GM12878 (cell line): ENCODE measurements around the gene BMF. TPM values are rescaled to one million over a fixed set of nuclear protein-coding genes. Genes with fewer than 3 reads are reported as not detected.

Experiments
- BMI1 ChIP-seq: fragments of 450-650 bp; IDR thresholded peaks from 2 replicates; pipeline ENCODE4 v1.6.1; 2016; ENCODE audit warnings: mild to moderate bottlenecking, moderate library complexity, borderline replicate concordance
- CBX5 ChIP-seq: sonication (generic); IDR thresholded peaks from 2 replicates; pipeline ENCODE4 v1.6.1; 2016; ENCODE audit warnings: low read depth, moderate library complexity, mild to moderate bottlenecking, inconsistent platforms
- CEBPB ChIP-seq, 2 experiments: fragments of 150-350 bp in 1 of 2; IDR thresholded peaks; 2 replicates each; pipeline ENCODE4 v1.6.1; 2012 to 2014; ENCODE audit warnings: low read depth in 2 of 2, low read length in 2 of 2, borderline replicate concordance in 1 of 2, inconsistent platforms in 1 of 2
- DPF2 ChIP-seq: fragments of 450-650 bp; IDR thresholded peaks from 2 replicates; pipeline ENCODE4 v1.6.1; 2017; ENCODE audit warnings: mild to moderate bottlenecking
- HCFC1 ChIP-seq: fragments of 150-350 bp; IDR thresholded peaks from 2 replicates; pipeline ENCODE4 v1.6.1; 2014; ENCODE audit warnings: low read length
- HSF1 ChIP-seq: fragments of 150-350 bp; IDR thresholded peaks from 2 replicates; pipeline ENCODE4 v1.6.1; 2014; ENCODE audit warnings: mild to moderate bottlenecking, low read depth, low read length
- IRF4 ChIP-seq: IDR thresholded peaks from 2 replicates; pipeline ENCODE4 v1.6.1; 2011; ENCODE audit warnings: low read depth, low read length
- JUNB ChIP-seq: IDR thresholded peaks from 2 replicates; pipeline ENCODE4 v1.6.1; 2016; ENCODE audit warnings: antibody characterized with exemption, mild to moderate bottlenecking
- KLF5 ChIP-seq: fragments of 450-650 bp; IDR thresholded peaks from 2 replicates; pipeline ENCODE4 v1.6.1; 2014; ENCODE audit warnings: mild to moderate bottlenecking; ENCODE audit not compliant: partially characterized antibody
- LARP7 ChIP-seq: fragments of 450-650 bp; IDR thresholded peaks from 2 replicates; pipeline ENCODE4 v1.6.1; 2017; ENCODE audit warnings: mild to moderate bottlenecking
- MAX ChIP-seq: IDR thresholded peaks from 2 replicates; pipeline ENCODE4 v1.6.1; 2012; ENCODE audit warnings: low read depth, low read length, improper control_type of control experiment
- NFYB ChIP-seq: IDR thresholded peaks from 2 replicates; pipeline ENCODE4 v1.6.1; 2011; ENCODE audit warnings: low read depth, mild to moderate bottlenecking, low read length, improper control_type of control experiment, moderate library complexity; ENCODE audit not compliant: insufficient read depth
- PRDM15 ChIP-seq: fragments of 450-650 bp; formaldehyde crosslinking; IDR thresholded peaks from 2 replicates; pipeline ENCODE4 v1.4.0; 2020; ENCODE audit warnings: mild to moderate bottlenecking, moderate library complexity
- RCOR1 ChIP-seq: conservative IDR thresholded peaks from 2 replicates; pipeline ENCODE4 v1.6.1; 2012; ENCODE audit warnings: low read depth, low read length, improper control_type of control experiment
- RELA ChIP-seq: fragments of 450-650 bp; IDR thresholded peaks from 2 replicates; pipeline ENCODE4 v1.8.0; 2014; ENCODE audit warnings: borderline replicate concordance; ENCODE audit not compliant: partially characterized antibody
- SPI1 ChIP-seq: IDR thresholded peaks from 2 replicates; pipeline ENCODE4 v1.6.1; 2011; ENCODE audit warnings: low read depth, mild to moderate bottlenecking, low read length, moderate library complexity, borderline replicate concordance; ENCODE audit not compliant: insufficient read depth
- TCF12 ChIP-seq: IDR thresholded peaks from 2 replicates; pipeline ENCODE4 v1.6.1; 2011; ENCODE audit warnings: low read depth, mild to moderate bottlenecking, low read length
- YY1 ChIP-seq: IDR thresholded peaks from 2 replicates; pipeline ENCODE4 v1.6.1; 2011; ENCODE audit warnings: low read depth, mild to moderate bottlenecking, low read length
- polyA plus RNA-seq, 11 experiments: library from polyadenylated mRNA; depleted of rRNA in 4 of 11; unstranded in 6 of 11; stranded (reverse) in 5 of 11; fragments of >200 nt; fragmentation: Nextera tagmentation in 4 of 11; fragmentation: Illumina TruSeq in 1 of 11; extraction: Ambion mirVana in 4 of 11; extraction: Trizol in 1 of 11; gene quantifications; 1 replicate in 1 of 11; 2 replicates in 10 of 11; pipeline versions ENCODE4 v1.2.1 to v1.2.3, GENCODE V29; 2011 to 2016; ENCODE audit warnings: inconsistent platforms in 2 of 11, missing spikeins in 2 of 11, low read depth in 1 of 11
- total RNA-seq, 4 experiments: library from RNA; depleted of rRNA in 3 of 4; stranded (reverse); fragments of >200 nt in 3 of 4; fragmentation: Illumina TruSeq in 1 of 4; extraction: Trizol in 1 of 4; gene quantifications; 2 replicates each; pipeline versions ENCODE4 v1.2.1 to v1.2.3, GENCODE V29; 2013 to 2021

The BMF gene
- total and polyA plus RNA-seq, 10 of the 15 experiments (the other 5 are each of a cell fraction or from before 2014, with no cell fraction given), result 0.82 to 34.9 (median 16.9) TPM

GRCh38 chr15:40108061-40108854, 421 bp downstream of the BMF start (continued):
- TF ChIP-seq PRDM15 (CRISPR knock-in tag) (no peak), CBX5 (no peak), RCOR1 (no peak), BMI1 (no peak), JUNB (no peak), SPI1 (no peak; the same call in 1 of the 2 replicates), NFYB (no peak), CEBPB (IDR thresholded peaks at IDR 0.05; ENCODE audit: borderline replicate concordance in 1 of 2, low read depth in 2 of 2, low read length in 2 of 2) (no peak), MAX (no peak), YY1 (no peak), DPF2 (peak; percentile 79), RELA (no peak), HSF1 (no peak), KLF5 (peak; percentile 47), HCFC1 (no peak), IRF4 (no peak), LARP7 (peak; percentile 80; the same call in 1 of the 2 replicates), TCF12 (no peak)
